H1 (cell line): ENCODE measurements around the gene DTL. TPM values are rescaled to one million over a fixed set of nuclear protein-coding genes. Genes with fewer than 3 reads are reported as not detected.

Experiments
- CTCF ChIA-PET: fragments of 300-600 bp; sonication (Branson Sonifier 250); formaldehyde crosslinking; loops from one replicate; lab custom pipeline; 2021; ENCODE audit not compliant: partially characterized antibody; lab: Charles Lee
- POLR2A ChIA-PET: fragments of 300-600 bp; sonication (Branson Sonifier 250); formaldehyde crosslinking; loops from one replicate; lab custom pipeline; 2021; ENCODE audit warnings: inconsistent platforms; ENCODE audit not compliant: partially characterized antibody; lab: Charles Lee
- DNase-seq, 2 experiments: peaks; one replicate each; pipeline versions ENCODE4 v3.0.0 to v3.0.0-alpha.2; 2010 to 2022; ENCODE audit warnings: low spot score in 2 of 2, low read depth in 1 of 2, mixed read lengths in 1 of 2
- FAIRE-seq: peaks from 2 replicates; lab custom pipeline; 2011; peaks lifted over from hg19 to GRCh38; lab: Jason Lieb, UNC
- H2AFZ ChIP-seq: 2 replicates; pipeline ENCODE4 v1.8.1; 2012; ENCODE audit warnings: low read length, inconsistent platforms
- H2AK5ac ChIP-seq: 2 replicates; pipeline ENCODE4 v1.6.1; 2013; ENCODE audit warnings: low read depth, low read length
- H2BK120ac ChIP-seq: replicated peaks from 2 replicates; pipeline ENCODE3; 2013; ENCODE audit warnings: low read depth, low read length, inconsistent platforms
- H2BK12ac ChIP-seq: 2 replicates; pipeline ENCODE4 v1.6.1; 2013; ENCODE audit warnings: low read depth, low read length
- H2BK15ac ChIP-seq: 2 replicates; pipeline ENCODE4 v1.6.1; 2013; ENCODE audit warnings: low read length
- H2BK20ac ChIP-seq: 2 replicates; pipeline ENCODE4 v1.6.1; 2013; ENCODE audit warnings: low read length
- H2BK5ac ChIP-seq: 2 replicates; pipeline ENCODE4 v1.6.1; 2013; ENCODE audit warnings: low read depth, low read length
- H3K14ac ChIP-seq: 2 replicates; pipeline ENCODE4 v1.6.1; 2013; ENCODE audit warnings: inconsistent platforms; ENCODE audit not compliant: insufficient read length
- H3K18ac ChIP-seq: 2 replicates; pipeline ENCODE4 v1.6.1; 2013; ENCODE audit warnings: low read length; ENCODE audit errors: extremely low read depth
- H3K23ac ChIP-seq: 2 replicates; pipeline ENCODE4 v1.6.1; 2013; ENCODE audit warnings: inconsistent platforms; ENCODE audit not compliant: insufficient read length
- H3K23me2 ChIP-seq: 2 replicates; pipeline ENCODE4 v1.6.1; 2013; ENCODE audit warnings: low read depth, low read length
- H3K27ac ChIP-seq: 2 replicates; pipeline ENCODE4 v1.6.1; 2011; ENCODE audit warnings: low read depth, low read length, inconsistent platforms
- H3K27me3 ChIP-seq, 4 experiments: replicated peaks in 1 of 4; 1 replicate in 1 of 4; 2 replicates in 3 of 4; pipeline versions ENCODE4 v1.6.1 to v1.8.1; 2011 to 2013; ENCODE audit warnings: low read length in 3 of 4, mild to moderate bottlenecking in 3 of 4, inconsistent platforms in 2 of 4, mixed read lengths in 2 of 4, moderate library complexity in 1 of 4; ENCODE audit not compliant: control insufficient read depth in 3 of 4, insufficient read depth in 3 of 4; ENCODE audit errors: extremely low read depth in 1 of 4
- H3K36me3 ChIP-seq, 4 experiments: 2 replicates each; pipeline versions ENCODE4 v1.6.1 to v1.8.1; 2011 to 2013; ENCODE audit warnings: mild to moderate bottlenecking in 4 of 4, low read length in 3 of 4, moderate library complexity in 2 of 4, control low read depth in 1 of 4, inconsistent platforms in 1 of 4; ENCODE audit not compliant: insufficient read depth in 4 of 4, control insufficient read depth in 2 of 4
- H3K4ac ChIP-seq: replicated peaks from 2 replicates; pipeline ENCODE3; 2013; ENCODE audit warnings: low read length, low read depth, mixed read lengths, inconsistent platforms; ENCODE audit not compliant: insufficient read length
- H3K4me1 ChIP-seq, 4 experiments: replicated peaks in 1 of 4; 1 replicate in 1 of 4; 2 replicates in 3 of 4; pipeline versions ENCODE4 v1.6.1 to v1.8.1; 2011 to 2013; ENCODE audit warnings: low read length in 3 of 4, inconsistent platforms in 2 of 4, mixed read lengths in 1 of 4; ENCODE audit not compliant: insufficient read depth in 4 of 4, control insufficient read depth in 3 of 4
- H3K4me2 ChIP-seq, 2 experiments: 2 replicates each; pipeline versions ENCODE4 v1.6.1 to v1.8.1; 2011 to 2013; ENCODE audit warnings: low read depth in 2 of 2, low read length in 2 of 2, control low read depth in 1 of 2, inconsistent platforms in 1 of 2, mild to moderate bottlenecking in 1 of 2; ENCODE audit not compliant: insufficient read depth in 1 of 2
- H3K4me3 ChIP-seq, 4 experiments: fragments of 200-600, 300-600 bp in 1 of 4; sonication (generic), shearing (Covaris generic), sonication (Bioruptor Twin) in 1 of 4; 2 replicates each; pipeline versions ENCODE4 v1.5.1 to v1.8.1; 2011 to 2016; ENCODE audit warnings: low read length in 4 of 4, low read depth in 3 of 4, control low read depth in 2 of 4, inconsistent platforms in 2 of 4, mild to moderate bottlenecking in 2 of 4, mixed read lengths in 1 of 4, moderate library complexity in 1 of 4; ENCODE audit not compliant: insufficient read depth in 2 of 4; ENCODE audit errors: extremely low read depth in 1 of 4
- H3K56ac ChIP-seq: replicated peaks from 2 replicates; pipeline ENCODE3; 2013; ENCODE audit warnings: low read depth, mild to moderate bottlenecking, mixed read lengths, low read length, inconsistent platforms; ENCODE audit not compliant: insufficient read length
- H3K79me1 ChIP-seq: 2 replicates; pipeline ENCODE4 v1.6.1; 2013; ENCODE audit warnings: low read depth, low read length, control low read depth
- H3K79me2 ChIP-seq, 2 experiments: 2 replicates each; pipeline versions ENCODE4 v1.6.1 to v1.8.1; 2012 to 2013; ENCODE audit warnings: low read length in 2 of 2, mild to moderate bottlenecking in 2 of 2, inconsistent platforms in 1 of 2; ENCODE audit not compliant: insufficient read depth in 2 of 2, control insufficient read depth in 1 of 2
- H3K9ac ChIP-seq, 4 experiments: replicated peaks in 1 of 4; 1 replicate in 1 of 4; 2 replicates in 3 of 4; pipeline versions ENCODE4 v1.6.1 to v1.8.1; 2011 to 2013; ENCODE audit warnings: low read depth in 3 of 4, low read length in 3 of 4, control low read depth in 2 of 4, mild to moderate bottlenecking in 2 of 4, moderate library complexity in 2 of 4, inconsistent platforms in 1 of 4; ENCODE audit errors: extremely low read depth in 1 of 4
- H3K9me3 ChIP-seq, 2 experiments: 2 replicates each; pipeline versions ENCODE4 v1.6.1 to v1.8.1; 2012 to 2013; ENCODE audit warnings: mild to moderate bottlenecking in 2 of 2, moderate library complexity in 2 of 2, control low read depth in 1 of 2, inconsistent platforms in 1 of 2, low read depth in 1 of 2, low read length in 1 of 2, mixed read lengths in 1 of 2; ENCODE audit not compliant: insufficient read depth in 2 of 2
- H4K20me1 ChIP-seq, 2 experiments: replicated peaks in 1 of 2; 2 replicates each; pipeline versions ENCODE3 to v1.8.1; 2011 to 2013; ENCODE audit warnings: inconsistent platforms in 2 of 2, low read length in 2 of 2, mild to moderate bottlenecking in 1 of 2; ENCODE audit not compliant: insufficient read depth in 2 of 2, control insufficient read depth in 1 of 2
- H4K5ac ChIP-seq: 2 replicates; pipeline ENCODE4 v1.6.1; 2013; ENCODE audit warnings: low read length, low read depth, mixed read lengths, inconsistent platforms; ENCODE audit not compliant: insufficient read length
- H4K8ac ChIP-seq: 2 replicates; pipeline ENCODE4 v1.8.0; 2013; ENCODE audit warnings: mild to moderate bottlenecking, moderate library complexity, low read length, inconsistent platforms; ENCODE audit not compliant: insufficient read depth; ENCODE audit errors: extremely low read depth
- H4K91ac ChIP-seq: replicated peaks from 2 replicates; pipeline ENCODE3; 2013; ENCODE audit warnings: low read length, mixed read lengths, inconsistent platforms; ENCODE audit not compliant: insufficient read length
- ATF3 ChIP-seq: IDR thresholded peaks from 2 replicates; pipeline ENCODE4 v1.6.1; 2011; ENCODE audit warnings: low read depth, mild to moderate bottlenecking, low read length; ENCODE audit not compliant: insufficient read depth
- CBX5 ChIP-seq: fragments of 300-800, 300-1000 bp; sonication (generic); IDR thresholded peaks from 2 replicates; pipeline ENCODE4 v1.7.1; 2016; ENCODE audit warnings: antibody characterized with exemption, low read length, low read depth
- CBX8 ChIP-seq: fragments of 300-800, 300-1000 bp; sonication (generic); IDR thresholded peaks from 2 replicates; pipeline ENCODE4 v1.7.1; 2016; ENCODE audit warnings: low read depth, low read length, borderline replicate concordance
- KDM1A ChIP-seq: fragments of 200-600, 300-600 bp; sonication (generic); IDR thresholded peaks from 2 replicates; pipeline ENCODE4 v1.7.1; 2016; ENCODE audit warnings: mild to moderate bottlenecking, low read length, borderline replicate concordance
- SUZ12 ChIP-seq: fragments of 200-600 bp; sonication (generic); IDR thresholded peaks from 2 replicates; pipeline ENCODE4 v1.6.1; 2012; ENCODE audit warnings: mild to moderate bottlenecking, inconsistent platforms, low read length, moderate library complexity, mixed read lengths
- WGBS, 2 experiments: shearing (Covaris generic) in 1 of 2; methylation state at CpG; one replicate each; pipeline versions ENCODE4 v1.1.6 to v1.1.7; 2013 to 2015; ENCODE audit warnings: low lambda C conversion rate in 2 of 2, mixed read lengths in 2 of 2, inconsistent platforms in 1 of 2, low coverage in 1 of 2, missing lambda C conversion rate in 1 of 2; ENCODE audit not compliant: insufficient replicate concordance in 2 of 2, insufficient coverage in 1 of 2, insufficient read length in 1 of 2; ENCODE audit errors: extremely low coverage in 1 of 2, missing lambda C conversion rate in 1 of 2; 5-methylcytosine and 5-hydroxymethylcytosine counted together
- polyA plus RNA-seq, 7 experiments: library from polyadenylated mRNA; depleted of rRNA in 3 of 7; stranded (reverse) in 5 of 7; unstranded in 2 of 7; fragments of >200 nt in 5 of 7; fragments of 200-250 nt in 2 of 7; gene quantifications; 1 replicate in 5 of 7; 2 replicates in 1 of 7; 4 replicates in 1 of 7; pipeline versions ENCODE4 v1.2.1 to v1.2.3, GENCODE V29; 2011 to 2013; ENCODE audit warnings: missing spikeins in 2 of 7, mixed read lengths in 2 of 7
- total RNA-seq: library from RNA; stranded (reverse); fragmentation: NEBNext Ultra II Directional; extraction: Animal tissue kit (Norgen Biotek cat#: 25700); gene quantifications from 2 replicates; pipeline ENCODE4 v1.2.1, GENCODE V29; 2021

DTL gene
- total and polyA plus RNA-seq, 2 of the 8 experiments (the other 6 are each of a cell fraction or from before 2014, with no cell fraction given), result 36.0 to 46.9 TPM

- H3K4me1 ChIP-seq, result no peaks in the 10 kb centered on the region
- H4K8ac ChIP-seq, result no peak overlapping the region; the same call in 1 of the 2 replicates
- no peak overlapping the region for H2BK12ac ChIP-seq
- H3K18ac ChIP-seq, result no peak overlapping the region
- no peak overlapping the region for H3K9ac ChIP-seq
- H3K27me3 ChIP-seq, result no peaks in the 10 kb centered on the region
- H4K91ac ChIP-seq, result no peak overlapping the region
- POLR2A ChIA-PET, result interaction anchor here (0.7 to 1.5 kb wide), 2 partner anchors 13 to 84 kb away, joined by 3 to 5 read pairs; partner anchors contain the start of genes DTL and INTS7
- H4K20me1 ChIP-seq, result no peaks in the 10 kb centered on the region
- CTCF ChIA-PET, result interaction anchor here (0.6 to 1.3 kb wide), 5 partner anchors 11 to 295 kb away, joined by 3 read pairs; partner anchors contain the start of gene PACC1
- H3K23me2 ChIP-seq, result no peaks in the 10 kb centered on the region
- H3K36me3 ChIP-seq, result no peaks in the 10 kb centered on the region
- no peak overlapping the region for H2BK120ac ChIP-seq
- H3K23ac ChIP-seq, result no peak overlapping the region
- WGBS, 2 experiments, result 90% methylated on average over 5 of the region's 5 CpGs; no CpG with 5 or more reads in 1 of the 2 experiments
- no peak overlapping the region for H2BK15ac ChIP-seq
- no peak overlapping the region for H3K14ac ChIP-seq
- no peak overlapping the region for H2AFZ ChIP-seq
- no peak overlapping the region for H3K56ac ChIP-seq
- H2BK20ac ChIP-seq, result no peak overlapping the region
- no peak overlapping the region for H3K4ac ChIP-seq
- H3K27ac ChIP-seq, result no peak overlapping the region
- no peak overlapping the region for H3K4me3 ChIP-seq
- no peaks in the 10 kb centered on the region; the same call in 1 of the 2 replicates for H3K79me1 ChIP-seq
- no peak for DNase-seq
- no peak for FAIRE-seq
- H3K9me3 ChIP-seq, result no peaks in the 10 kb centered on the region
- no peaks in the 10 kb centered on the region for H3K79me2 ChIP-seq
- H2AK5ac ChIP-seq, result no peak overlapping the region
- H3K4me2 ChIP-seq, result no peak overlapping the region
- H2BK5ac ChIP-seq, result no peak overlapping the region; the same call in 1 of the 2 replicates
- H4K5ac ChIP-seq, result no peak overlapping the region
- TF ChIP-seq KDM1A (no peak), CBX5 (no peak), ATF3 (no peak), SUZ12 (no peak), CBX8 (no peak)
These were observed 83.9 kb downstream of the DTL start for GRCh38 chr1:212119397-212119837.
